Right lobe of liver (tissue), 6 donors: ENCODE results near the gene STMN1. TPM values are rescaled to one million over a fixed set of nuclear protein-coding genes. Genes with fewer than 3 reads are reported as not detected.
"Not testable (repeated sequence)": the region's sequence is repeated elsewhere in the genome, so short reads cannot be mapped to it uniquely, and the experiment has no call there.

Experiments used
- ATAC-seq, 4 donors: fragments of 200-7000 bp; cut with Tn5 transposase; one replicate each; pipeline ENCODE4 v1.9.1; 2020; ENCODE audit warnings: mild to moderate bottlenecking in 4 of 4, moderate library complexity in 4 of 4
- DNase-seq, 3 donors: peaks; one replicate each; pipeline ENCODE4 v3.0.0-alpha.2; 2020
- H3K27ac ChIP-seq, 3 donors: fragments of 200-600 bp; one replicate each; pipeline ENCODE4 v1.8.0; 2022
- H3K27me3 ChIP-seq, 2 donors: fragments of 200-600 bp; one replicate each; pipeline ENCODE4 v1.8.0; 2022
- H3K36me3 ChIP-seq, 4 donors: fragments of 200-600 bp; sonication (generic) in 1 of 4; one replicate each; pipeline versions ENCODE4 v1.5.1 to v1.8.0; 2017 to 2022; ENCODE audit warnings: control low read depth in 1 of 4
- H3K4me1 ChIP-seq, 4 donors: fragments of 200-600 bp; sonication (generic) in 1 of 4; one replicate each; pipeline versions ENCODE4 v1.5.1 to v1.8.0; 2017 to 2022; ENCODE audit warnings: control low read depth in 1 of 4
- H3K4me3 ChIP-seq, 3 donors: fragments of 200-600 bp; one replicate each; pipeline ENCODE4 v1.8.0; 2022
- H3K9me3 ChIP-seq, 4 donors: fragments of 200-600 bp; sonication (generic) in 1 of 4; one replicate each; pipeline versions ENCODE4 v1.5.1 to v1.8.0; 2017 to 2022; ENCODE audit warnings: control low read depth in 1 of 4
- CTCF ChIP-seq, 4 donors: fragments of 200-600 bp in 3 of 4; fragments of 450-650 bp in 1 of 4; IDR thresholded peaks; one replicate each; pipeline versions ENCODE4 v1.5.1 to v1.8.0; 2016 to 2022; ENCODE audit warnings: antibody characterized with exemption in 4 of 4, mild to moderate bottlenecking in 2 of 4
- POLR2A ChIP-seq: fragments of 450-650 bp; IDR thresholded peaks from one replicate; pipeline ENCODE4 v1.6.1; 2017; ENCODE audit warnings: antibody characterized with exemption, mild to moderate bottlenecking
- WGBS: methylation state at CpG from one replicate; pipeline ENCODE4 v1.1.6; 2018; ENCODE audit warnings: low coverage, low lambda C conversion rate; ENCODE audit not compliant: insufficient coverage; ENCODE audit errors: missing lambda C conversion rate; 5-methylcytosine and 5-hydroxymethylcytosine counted together
- intact Hi-C, 2 donors: fragments of 100-400 bp; cut with DNase I; formaldehyde crosslinking; loops; one replicate each; pipeline versions ENCODE4 v1.11.2 to v1.14.1; 2022
- total RNA-seq, 6 experiments: library from RNA; depleted of rRNA in 2 of 6; stranded (reverse); fragments of >200 nt in 2 of 6; fragmentation: NEBNext Ultra II Directional in 3 of 6; extraction: Animal tissue kit (Norgen Biotek cat#: 25700) in 3 of 6; gene quantifications; one replicate each; pipeline versions ENCODE4 v1.1.0 to v1.2.4, GENCODE V29; 2016 to 2023
- donor health status: DM: no; HTN: yes; CAD: no.
- donor health status: DM: no; HTN: no; CAD: no.
- donor health status: DM: no; HTN: no; CAD: no.
- donor health status: DM: no; HTN: yes; CAD: no.
- donor health status: DM: no; HTN: yes; CAD: no.

The STMN1 gene
- total RNA-seq, 6 experiments from 2014 or later, result 2.1 to 11.7 (median 6.8) TPM

- intact Hi-C loops, result no loop called here
Observed at GRCh38 chr1:25936947-25937346, 30.7 kb upstream of the STMN1 start.

GRCh38 chr1:25933479-25934365 lies 27.5 kb upstream of the STMN1 start:
- ATAC-seq (no peak), DNase-seq (no peak)
- Histone ChIP-seq H3K27ac (no peak overlapping the region), H3K4me1 (no peaks in the 10 kb centered on the region), H3K4me3 (no peak overlapping the region), H3K36me3 (no peaks in the 10 kb centered on the region), H3K27me3 (no peaks in the 10 kb centered on the region), H3K9me3 (no peaks in the 10 kb centered on the region)
- TF ChIP-seq CTCF (IDR thresholded peaks at IDR 0.05), result no peak
- TF ChIP-seq POLR2A, result no peak
- intact Hi-C loops, result no loop called here
- 63% methylated on average over 13 of the region's 13 CpGs for WGBS

More at GRCh38 chr1:25936947-25937346, 30.7 kb upstream of the STMN1 start:
- Histone ChIP-seq H3K4me3 (no peak overlapping the region), H3K27ac (no peak overlapping the region), H3K36me3 (no peaks in the 10 kb centered on the region), H3K27me3 (no peaks in the 10 kb centered on the region), H3K4me1 (no peaks in the 10 kb centered on the region), H3K9me3 (no peaks in the 10 kb centered on the region)
- ATAC-seq (no peak), DNase-seq (no peak)
- TF ChIP-seq POLR2A (no peak), CTCF (IDR thresholded peaks at IDR 0.05) (no peak)
- WGBS, result 78% methylated on average over 4 of the region's 4 CpGs

GRCh38 chr1:25932811-25933400 lies 26.7 kb upstream of the STMN1 start:
- H3K9me3 ChIP-seq, H3K27me3 ChIP-seq, ATAC-seq, H3K4me1 ChIP-seq, H3K27ac ChIP-seq, intact Hi-C loops, H3K4me3 ChIP-seq, H3K36me3 ChIP-seq, DNase-seq: not testable (repeated sequence)
- 69% methylated on average over 11 of the region's 12 CpGs for WGBS

GRCh38 chr1:25932321-25932720 lies 26.1 kb upstream of the STMN1 start:
- H3K36me3 ChIP-seq, result no peaks in the 10 kb centered on the region
- intact Hi-C loops, result no loop called here
- H3K9me3 ChIP-seq, result no peaks in the 10 kb centered on the region
- DNase-seq (no peak), ATAC-seq (no peak)
- no peaks in the 10 kb centered on the region for H3K27me3 ChIP-seq
- WGBS, result 87% methylated on average over 5 of the region's 5 CpGs
- no peak overlapping the region for H3K27ac ChIP-seq
- H3K4me3 ChIP-seq, result no peak overlapping the region
- no peaks in the 10 kb centered on the region for H3K4me1 ChIP-seq
- no peak for TF ChIP-seq CTCF (IDR thresholded peaks at IDR 0.05)
- no peak for TF ChIP-seq POLR2A

- Histone ChIP-seq H3K27me3 (no peaks in the 10 kb centered on the region), H3K27ac (no peak overlapping the region), H3K36me3 (no peaks in the 10 kb centered on the region), H3K4me1 (peaks cover 0 to under 1% (median 0%) of the 10 kb centered on the region in 4 donors), H3K4me3 (no peak overlapping the region), H3K9me3 (no peaks in the 10 kb centered on the region)
- no peak for DNase-seq
- WGBS, result 83% methylated on average over 3 of the region's 7 CpGs
- no peak for ATAC-seq
- TF ChIP-seq CTCF (IDR thresholded peaks at IDR 0.05) (no peak), POLR2A (no peak)
- intact Hi-C loops, result no loop called here
Observed at GRCh38 chr1:25929016-25929415, 22.8 kb upstream of the STMN1 start.
